ENCODE results near the gene AP1B1.

DNA sequence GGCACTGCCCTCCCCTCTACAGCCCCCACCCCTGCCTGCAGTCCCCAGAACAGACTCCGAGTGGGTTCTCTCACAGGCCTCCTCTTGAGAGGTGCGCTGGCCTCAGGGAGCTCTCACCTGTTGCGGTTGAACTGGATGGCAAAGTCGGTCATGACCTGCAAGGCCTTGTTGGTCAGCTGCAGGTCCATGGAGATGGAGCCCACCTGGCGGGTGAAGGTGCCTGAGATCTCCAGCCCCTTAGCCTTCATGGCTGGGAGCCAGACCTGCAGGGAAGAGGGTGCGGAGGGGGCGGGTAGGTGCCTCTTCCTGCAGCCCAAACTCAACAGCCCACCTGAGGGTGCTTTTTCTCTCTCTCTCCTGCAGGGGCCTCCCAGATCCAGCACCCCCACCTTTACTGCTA, 54.2 kb downstream of the AP1B1 start:
- TF ChIP-seq CTCF (IDR thresholded peaks at IDR 0.05): no peak
- no peak for TF ChIP-seq POLR2AphosphoS5 (IDR thresholded peaks at IDR 0.05)

Data from breast epithelium (tissue), 3 donors.